ENCODE results near the gene DNAI2.
A peak's percentile ranks its signal among the peaks of the same experiment; 100 is the strongest.
"Not testable (repeated sequence)": the region's sequence is repeated elsewhere in the genome, so short reads cannot be mapped to it uniquely, and the experiment has no call there.

The DNAI2 gene

DNA sequence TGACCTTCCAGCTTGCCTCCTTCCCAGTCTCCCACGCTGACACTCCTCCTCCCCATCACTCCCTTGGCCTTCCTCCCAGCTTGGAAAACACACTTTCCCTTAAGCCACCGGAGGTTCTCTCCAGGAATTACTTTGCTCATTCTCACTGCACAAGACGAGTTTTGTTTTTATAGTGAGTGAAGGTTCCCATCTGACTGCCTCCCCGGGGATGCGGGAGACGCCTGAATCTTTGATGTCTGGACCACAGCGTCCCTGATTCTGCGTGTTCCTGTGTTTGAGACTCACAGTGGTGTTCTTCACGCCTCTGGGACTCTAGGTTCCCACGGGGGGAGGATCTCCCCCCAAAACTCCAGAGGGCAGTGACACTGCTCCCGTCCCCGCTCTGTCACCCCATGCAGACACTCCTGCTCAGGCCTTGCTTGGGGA is 2.0 kb downstream of the DNAI2 start:
- no peak for DNase-seq
- H3K27ac Mint-ChIP-seq: peak overlapping the region; percentile 64
- H3K27me3 Mint-ChIP-seq: peaks cover 44% of the 10 kb centered on the region
- H3K36me3 Mint-ChIP-seq: peaks cover 5% of the 10 kb centered on the region
- H3K4me1 Mint-ChIP-seq: peaks cover 77% of the 10 kb centered on the region
- H3K9me3 Mint-ChIP-seq: no peaks in the 10 kb centered on the region
- no peak overlapping the region for H3K4me3 Mint-ChIP-seq
- CTCF ChIA-PET: no interaction called here

DNA sequence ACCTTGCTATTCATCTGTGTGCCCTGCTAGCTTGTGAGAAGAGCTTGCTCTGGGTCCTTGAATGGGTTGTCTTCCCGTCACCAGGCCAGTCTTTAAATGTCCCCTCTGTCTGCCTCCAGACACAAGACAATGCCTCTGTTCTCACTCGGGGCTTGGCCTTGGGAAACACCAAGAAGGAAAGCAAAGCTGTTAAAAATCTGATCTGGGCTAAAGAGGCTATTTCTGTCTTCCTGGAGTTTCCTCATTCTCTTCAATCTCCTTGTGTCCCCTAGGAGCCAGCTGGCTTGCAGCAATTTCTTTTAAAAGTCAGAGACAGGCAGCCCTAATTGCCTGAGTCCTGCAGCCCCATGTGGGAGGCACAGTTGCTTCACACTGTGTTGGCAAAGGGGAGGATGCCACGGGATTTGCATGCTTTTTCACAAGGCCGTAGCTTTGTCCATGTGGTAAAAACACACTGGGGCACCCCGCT is 2.5 kb downstream of the DNAI2 start:
- peaks cover 5% of the 10 kb centered on the region for H3K36me3 Mint-ChIP-seq
- peak overlapping the region; percentile 9 for H3K27ac Mint-ChIP-seq
- no peak for DNase-seq
- H3K27me3 Mint-ChIP-seq: peaks cover 39% of the 10 kb centered on the region
- no peak overlapping the region for H3K4me3 Mint-ChIP-seq
- no peaks in the 10 kb centered on the region for H3K9me3 Mint-ChIP-seq
- H3K4me1 Mint-ChIP-seq: peaks cover 82% of the 10 kb centered on the region
- CTCF ChIA-PET: no interaction called here

DNA sequence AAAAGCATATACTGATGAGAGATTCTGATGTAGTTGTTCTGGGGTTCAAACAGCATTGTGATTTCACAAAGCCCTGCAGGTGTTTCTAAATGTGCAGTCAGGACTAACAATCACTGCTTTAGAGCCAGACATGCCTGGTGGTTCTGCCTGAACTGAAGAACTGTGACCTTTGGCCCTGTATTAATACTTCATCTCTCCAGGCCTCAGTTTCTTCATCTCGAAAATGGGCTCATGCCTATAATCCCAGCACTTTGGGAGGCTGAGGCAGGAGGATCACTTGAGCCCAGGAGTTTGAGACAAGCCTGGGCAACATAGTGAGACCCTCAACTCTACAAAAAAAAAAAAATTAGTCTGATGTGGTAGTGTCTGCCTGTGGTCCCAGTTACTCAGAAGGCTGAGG is 3.9 kb downstream of the DNAI2 start:
- peaks cover 94% of the 10 kb centered on the region for H3K4me1 Mint-ChIP-seq
- H3K4me3 Mint-ChIP-seq: no peak overlapping the region
- H3K36me3 Mint-ChIP-seq: peaks cover 8% of the 10 kb centered on the region
- H3K27ac Mint-ChIP-seq: peak overlapping the region; percentile 76
- H3K27me3 Mint-ChIP-seq: peaks cover 27% of the 10 kb centered on the region
- H3K9me3 Mint-ChIP-seq: no peaks in the 10 kb centered on the region
- no peak for DNase-seq
- CTCF ChIA-PET: no interaction called here

DNA sequence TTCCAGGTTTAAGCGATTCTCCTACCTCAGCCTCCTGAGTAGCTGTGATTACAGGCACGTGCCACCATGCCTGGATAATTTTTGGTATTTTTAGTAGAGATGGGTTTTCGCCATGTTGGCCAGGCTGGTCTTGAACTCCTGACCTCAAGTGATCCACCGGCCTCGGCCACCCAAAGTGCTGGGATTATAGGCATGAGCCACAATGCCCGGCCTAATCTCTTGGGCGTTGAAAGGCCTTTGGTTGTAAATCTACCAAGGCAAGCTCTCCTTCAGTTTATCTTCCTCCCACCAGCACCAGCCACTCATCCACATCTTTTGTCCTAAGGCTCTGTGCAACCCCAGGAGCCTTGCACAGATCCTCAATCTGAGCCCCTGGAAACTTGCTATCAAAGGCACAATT is 5.6 kb downstream of the DNAI2 start:
- Mint-ChIP-seq H3K4me1 (peaks cover 91% of the 10 kb centered on the region), H3K27me3 (peaks cover 13% of the 10 kb centered on the region), H3K27ac (peak overlapping the region; percentile 98)
- H3K4me3 Mint-ChIP-seq, CTCF ChIA-PET, H3K9me3 Mint-ChIP-seq, DNase-seq, H3K36me3 Mint-ChIP-seq: not testable (repeated sequence)

DNA sequence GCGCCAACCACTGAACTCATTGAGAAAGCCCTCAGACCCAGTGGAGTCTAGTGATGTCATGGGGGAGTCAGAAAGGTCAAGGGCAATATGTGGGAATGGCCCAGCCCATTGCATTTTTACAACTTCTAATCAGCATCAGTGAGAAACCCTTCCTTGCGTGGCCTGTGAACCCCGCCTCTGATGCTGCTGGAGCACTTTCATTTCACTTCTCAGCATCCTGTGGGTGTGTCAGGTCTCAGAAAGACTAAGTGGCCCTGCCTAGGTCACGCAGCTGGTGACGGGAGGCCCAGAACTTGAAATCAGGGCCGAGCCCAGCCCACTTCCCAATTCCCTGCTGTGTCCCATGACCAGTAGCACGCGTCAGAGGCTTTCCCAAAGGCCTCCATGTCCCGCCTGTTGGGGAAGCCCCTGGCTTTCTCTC is 6.1 kb downstream of the DNAI2 start:
- Mint-ChIP-seq H3K9me3 (no peaks in the 10 kb centered on the region), H3K36me3 (peaks cover 8% of the 10 kb centered on the region), H3K4me1 (peaks cover 91% of the 10 kb centered on the region), H3K27me3 (peaks cover 13% of the 10 kb centered on the region), H3K4me3 (peak overlapping the region; percentile 2), H3K27ac (peak overlapping the region; percentile 98)
- DNase-seq: peak; percentile 83
- CTCF ChIA-PET: interaction anchor here (9.6 kb wide), 1 partner anchor 18 kb away, joined by 72 read pairs; no protein-coding TSS in a partner anchor

DNA sequence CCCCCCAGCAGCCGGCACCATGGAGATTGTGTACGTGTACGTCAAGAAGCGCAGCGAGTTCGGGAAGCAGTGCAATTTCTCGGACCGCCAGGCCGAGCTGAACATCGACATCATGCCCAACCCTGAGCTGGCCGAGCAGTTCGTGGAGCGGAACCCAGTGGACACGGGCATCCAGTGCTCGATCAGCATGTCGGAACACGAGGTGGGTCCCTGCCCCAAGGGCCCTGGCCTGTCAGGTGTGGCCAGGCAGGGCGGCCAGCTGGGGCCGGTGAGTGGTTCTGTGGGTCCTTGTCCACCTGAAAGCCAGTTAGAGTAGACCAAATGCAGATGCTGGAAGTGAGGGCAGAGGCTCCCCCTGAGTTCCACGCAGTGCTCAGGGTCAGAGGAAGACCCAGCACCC is 7.8 kb downstream of the DNAI2 start:
- no peak for DNase-seq
- H3K4me3 Mint-ChIP-seq: no peak overlapping the region
- peaks cover 83% of the 10 kb centered on the region for H3K4me1 Mint-ChIP-seq
- H3K27ac Mint-ChIP-seq: peak overlapping the region; percentile 98
- H3K9me3 Mint-ChIP-seq: no peaks in the 10 kb centered on the region
- H3K27me3 Mint-ChIP-seq: peaks cover 9% of the 10 kb centered on the region
- H3K36me3 Mint-ChIP-seq: peaks cover 8% of the 10 kb centered on the region
- CTCF ChIA-PET: interaction anchor here (0.8 to 9.6 kb wide), 3 partner anchors 16 to 79 kb away, joined by 3 to 72 read pairs (median 3); no protein-coding TSS in a partner anchor

DNA sequence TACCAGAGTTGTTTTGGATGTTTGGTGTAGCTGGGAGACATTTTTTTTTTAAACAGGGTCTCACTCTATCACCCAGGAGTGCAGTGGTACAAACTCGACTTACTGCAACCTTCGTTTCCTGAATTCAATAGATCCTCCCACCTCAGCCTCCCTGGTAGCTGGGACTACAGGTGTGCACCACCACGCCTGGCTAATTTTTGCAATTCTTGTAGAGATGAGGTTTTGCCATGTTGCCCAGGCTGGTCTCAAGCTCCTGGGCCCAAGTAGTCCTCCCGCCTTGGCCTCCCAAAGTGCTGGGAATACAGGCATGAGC is 8.2 kb downstream of the DNAI2 start:
- H3K4me3 Mint-ChIP-seq: peak overlapping the region; percentile 17
- H3K27ac Mint-ChIP-seq: peak overlapping the region; percentile 98
- not testable (repeated sequence) for H3K9me3 Mint-ChIP-seq, H3K27me3 Mint-ChIP-seq, DNase-seq, H3K36me3 Mint-ChIP-seq
- CTCF ChIA-PET: interaction anchor here (0.8 to 9.6 kb wide), 3 partner anchors 16 to 79 kb away, joined by 3 to 72 read pairs (median 3); no protein-coding TSS in a partner anchor
- H3K4me1 Mint-ChIP-seq: peaks cover 85% of the 10 kb centered on the region

DNA sequence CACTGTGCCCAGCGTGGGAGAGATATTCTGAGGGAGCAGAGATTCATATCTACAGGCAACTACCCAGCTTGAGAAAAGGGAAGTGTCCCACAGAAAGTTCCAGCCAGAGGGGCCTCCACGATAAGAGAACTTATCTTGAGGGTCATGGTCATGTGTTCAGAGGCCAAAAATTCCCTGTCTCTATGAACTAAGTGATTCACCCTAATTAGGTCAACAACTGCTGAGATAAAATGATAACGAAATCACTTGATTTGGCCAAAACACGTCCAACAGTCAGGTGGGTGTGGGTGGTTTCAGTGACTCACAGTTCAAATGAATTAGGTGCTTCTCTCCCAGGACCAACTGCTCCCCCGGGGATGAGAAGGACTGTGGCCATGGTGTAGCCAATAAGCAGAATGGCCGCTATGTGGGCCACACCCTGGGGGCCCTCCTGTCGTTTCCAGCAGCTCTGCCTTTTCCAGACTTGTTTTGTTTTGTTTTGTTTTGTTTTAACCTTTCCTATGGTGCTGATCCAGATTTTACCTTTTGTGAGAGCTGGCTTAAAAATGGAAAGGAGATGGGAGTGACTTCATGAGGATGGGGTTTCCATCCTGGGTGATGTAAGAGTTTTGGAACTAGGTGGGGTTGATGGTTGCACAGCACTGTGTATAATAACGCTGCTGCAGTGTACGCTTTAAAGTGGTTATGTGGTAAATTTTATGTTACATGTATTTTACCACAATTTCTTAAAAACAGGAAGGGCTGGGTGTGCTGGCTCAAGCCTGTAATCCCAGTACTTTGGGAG is 8.7 kb downstream of the DNAI2 start:
- H3K27me3 Mint-ChIP-seq: peaks cover 9% of the 10 kb centered on the region
- DNase-seq: peak; percentile 71
- peaks cover 83% of the 10 kb centered on the region for H3K4me1 Mint-ChIP-seq
- no peaks in the 10 kb centered on the region for H3K9me3 Mint-ChIP-seq
- CTCF ChIA-PET: interaction anchor here (0.8 to 9.6 kb wide), 4 partner anchors 8 to 80 kb away, joined by 3 to 72 read pairs (median 3); no protein-coding TSS in a partner anchor
- peak overlapping the region; percentile 98 for H3K27ac Mint-ChIP-seq
- peaks cover 8% of the 10 kb centered on the region for H3K36me3 Mint-ChIP-seq
- peak overlapping the region; percentile 17 for H3K4me3 Mint-ChIP-seq

DNA sequence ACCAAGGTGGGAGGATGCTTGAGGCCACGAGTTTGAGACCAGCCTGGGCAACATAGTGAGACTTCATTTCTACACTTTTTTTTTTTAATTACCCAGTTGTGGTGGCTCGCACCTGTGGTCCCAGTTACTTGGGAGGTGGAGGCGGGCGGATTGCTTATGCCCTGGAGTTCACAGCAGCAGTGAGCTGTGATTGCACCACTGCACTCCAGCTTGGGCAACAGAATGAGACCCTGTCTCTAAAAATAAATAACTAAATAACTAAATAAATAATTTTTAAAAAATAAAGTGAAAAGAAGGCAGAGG is 9.3 kb downstream of the DNAI2 start:
- CTCF ChIA-PET: interaction anchor here (1.2 to 9.6 kb wide), 3 partner anchors 8 to 15 kb away, joined by 3 to 72 read pairs (median 3); no protein-coding TSS in a partner anchor
- peaks cover 81% of the 10 kb centered on the region for H3K4me1 Mint-ChIP-seq
- no peak overlapping the region for H3K4me3 Mint-ChIP-seq
- peaks cover 8% of the 10 kb centered on the region for H3K36me3 Mint-ChIP-seq
- H3K27ac Mint-ChIP-seq: peak overlapping the region; percentile 98
- no peak for DNase-seq
- H3K27me3 Mint-ChIP-seq: peaks cover 10% of the 10 kb centered on the region
- no peaks in the 10 kb centered on the region for H3K9me3 Mint-ChIP-seq

DNA sequence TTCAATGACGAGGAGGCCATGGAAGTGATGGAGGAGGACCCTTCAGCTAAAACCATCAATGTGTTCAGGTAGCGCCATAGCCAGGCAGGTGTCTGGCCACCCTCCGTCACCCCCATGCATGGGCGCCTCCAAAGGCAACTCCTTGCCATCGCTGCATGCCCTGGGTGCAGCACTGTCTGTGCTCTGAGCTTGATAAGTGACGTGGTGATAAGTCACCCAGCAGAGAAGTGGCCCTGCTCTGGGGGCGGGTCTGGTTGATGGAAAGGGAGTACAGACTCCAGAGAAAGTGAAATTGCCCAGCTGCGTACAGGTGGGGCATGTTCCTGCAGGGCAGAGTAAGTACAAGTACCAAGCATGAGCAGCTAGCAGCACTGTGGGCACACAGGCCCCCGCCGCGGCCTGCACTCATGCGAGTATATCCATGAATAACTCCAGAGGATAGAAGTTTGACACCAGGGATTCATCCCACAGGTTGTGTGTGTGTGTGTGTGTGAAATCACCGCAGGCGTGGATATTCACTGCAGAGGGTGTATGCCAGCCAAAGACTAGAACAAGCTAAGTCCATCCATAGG is 13.1 kb downstream of the DNAI2 start:
- Mint-ChIP-seq H3K27me3 (peaks cover 22% of the 10 kb centered on the region), H3K4me3 (no peak overlapping the region)

DNA sequence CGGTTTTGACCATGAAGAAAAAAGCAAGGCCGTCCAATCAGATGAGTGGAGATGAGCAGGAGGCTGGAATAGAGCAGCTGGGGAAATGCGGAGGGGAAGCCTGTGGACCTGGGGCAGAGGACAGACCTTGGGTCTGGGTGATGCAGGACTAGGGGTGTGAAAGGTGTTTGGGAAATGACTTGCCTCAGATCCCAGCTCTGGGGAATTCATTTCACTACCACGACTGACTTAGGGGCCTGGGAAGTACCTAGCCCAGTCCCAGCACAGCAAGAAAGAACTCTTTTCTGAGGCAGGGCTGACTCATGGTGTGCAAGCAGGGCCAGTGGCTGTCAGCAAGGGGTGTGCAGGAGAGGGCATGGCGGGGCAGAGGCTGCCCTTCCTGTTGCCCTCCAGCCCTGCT is 14.8 kb downstream of the DNAI2 start:
- peaks cover 22% of the 10 kb centered on the region for H3K27me3 Mint-ChIP-seq
- H3K4me3 Mint-ChIP-seq: no peak overlapping the region
- H3K4me1 Mint-ChIP-seq: peaks cover 44% of the 10 kb centered on the region
- H3K9me3 Mint-ChIP-seq: no peaks in the 10 kb centered on the region
- no peaks in the 10 kb centered on the region for H3K36me3 Mint-ChIP-seq
- CTCF ChIA-PET: interaction anchor here (1.0 to 9.6 kb wide), 2 partner anchors 9 to 79 kb away, joined by 4 to 72 read pairs; no protein-coding TSS in a partner anchor
- peak overlapping the region; percentile 37 for H3K27ac Mint-ChIP-seq
- DNase-seq: no peak

More for the DNA sequence above, 13.1 kb downstream of the DNAI2 start:
- Mint-ChIP-seq H3K4me1 (peaks cover 59% of the 10 kb centered on the region), H3K9me3 (no peaks in the 10 kb centered on the region), H3K36me3 (peaks cover 4% of the 10 kb centered on the region), H3K27ac (no peak overlapping the region)
- CTCF ChIA-PET: interaction anchor here (9.6 kb wide), 1 partner anchor 11 kb away, joined by 72 read pairs; no protein-coding TSS in a partner anchor
- no peak for DNase-seq

DNA sequence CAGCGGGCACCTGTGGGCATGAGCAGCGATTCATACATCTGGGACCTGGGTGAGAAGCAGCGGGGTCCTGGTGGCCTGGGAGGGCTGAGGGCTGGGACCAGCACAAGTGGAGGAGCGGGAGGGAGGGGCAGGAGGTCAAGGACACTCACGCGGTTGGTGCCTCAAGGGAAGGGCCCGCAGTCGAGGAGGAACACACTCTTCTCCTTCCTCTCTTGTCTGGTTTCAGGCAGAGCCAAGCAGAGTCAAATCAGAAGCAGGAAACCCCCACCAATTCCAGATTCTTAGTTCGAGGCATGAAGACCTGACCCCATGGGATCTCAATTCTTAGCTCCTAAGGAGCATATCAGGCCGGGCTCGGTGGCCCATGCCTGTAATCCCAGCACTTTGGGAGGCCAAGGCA is 15.7 kb downstream of the DNAI2 start:
- H3K36me3 Mint-ChIP-seq: no peaks in the 10 kb centered on the region
- DNase-seq: no peak
- no peak overlapping the region for H3K4me3 Mint-ChIP-seq
- no peaks in the 10 kb centered on the region for H3K9me3 Mint-ChIP-seq
- peaks cover 28% of the 10 kb centered on the region for H3K27me3 Mint-ChIP-seq
- no peak overlapping the region for H3K27ac Mint-ChIP-seq
- CTCF ChIA-PET: no interaction called here
- peaks cover 36% of the 10 kb centered on the region for H3K4me1 Mint-ChIP-seq

DNA sequence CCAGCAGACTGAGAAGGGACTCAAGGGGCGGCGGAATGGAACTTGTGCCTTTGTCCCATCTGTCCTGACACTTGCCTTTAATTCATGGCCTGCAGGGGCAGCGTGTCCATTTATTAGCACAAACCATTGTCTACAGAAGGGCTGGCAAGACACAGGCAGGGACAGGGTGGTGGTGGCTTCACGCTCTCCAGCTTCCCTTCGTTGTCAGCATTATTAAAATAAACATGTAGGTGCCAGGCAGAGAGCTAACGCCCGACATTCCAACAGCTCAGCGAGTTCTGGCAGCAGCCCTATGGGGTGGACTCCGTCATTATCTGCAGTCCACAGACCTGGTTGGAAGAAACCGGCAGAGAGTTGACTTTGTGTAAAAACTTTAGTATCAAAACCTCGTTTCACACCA is 16.3 kb downstream of the DNAI2 start:
- H3K36me3 Mint-ChIP-seq: no peaks in the 10 kb centered on the region
- no peak for DNase-seq
- CTCF ChIA-PET: no interaction called here
- no peaks in the 10 kb centered on the region for H3K9me3 Mint-ChIP-seq
- peaks cover 22% of the 10 kb centered on the region for H3K27me3 Mint-ChIP-seq
- H3K4me3 Mint-ChIP-seq: no peak overlapping the region
- H3K4me1 Mint-ChIP-seq: peaks cover 30% of the 10 kb centered on the region
- H3K27ac Mint-ChIP-seq: peak overlapping the region; percentile 65

DNA sequence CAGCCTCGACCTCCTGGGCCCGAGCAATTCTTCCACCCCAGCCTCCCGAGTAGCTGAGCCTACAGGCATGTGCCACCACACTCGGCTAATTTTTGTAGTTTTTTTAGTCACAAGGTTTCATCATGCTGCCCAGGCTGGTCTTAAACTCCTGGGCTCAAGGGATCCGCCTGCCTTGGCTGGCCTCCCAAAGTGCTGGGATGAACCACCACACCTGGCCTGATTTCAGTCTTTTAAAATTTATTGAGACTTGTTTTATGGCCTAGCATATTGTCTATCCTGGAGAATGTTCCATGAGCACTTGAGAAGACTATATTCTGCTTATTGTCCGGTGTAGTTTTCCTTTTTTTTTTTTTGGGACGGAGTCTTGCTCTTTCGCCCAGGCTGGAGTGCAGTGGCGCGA is 18.5 kb downstream of the DNAI2 start:
- Mint-ChIP-seq H3K4me3 (no peak overlapping the region), H3K9me3 (no peaks in the 10 kb centered on the region), H3K27me3 (peaks cover 33% of the 10 kb centered on the region), H3K36me3 (no peaks in the 10 kb centered on the region), H3K27ac (no peak overlapping the region), H3K4me1 (peaks cover 30% of the 10 kb centered on the region)
- CTCF ChIA-PET: no interaction called here
- no peak for DNase-seq
